ENCODE measurements around the gene GTPBP2.
"Not testable (repeated sequence)": the region's sequence is repeated elsewhere in the genome, so short reads cannot be mapped to it uniquely, and the experiment has no call there.

GTPBP2 gene

DNA sequence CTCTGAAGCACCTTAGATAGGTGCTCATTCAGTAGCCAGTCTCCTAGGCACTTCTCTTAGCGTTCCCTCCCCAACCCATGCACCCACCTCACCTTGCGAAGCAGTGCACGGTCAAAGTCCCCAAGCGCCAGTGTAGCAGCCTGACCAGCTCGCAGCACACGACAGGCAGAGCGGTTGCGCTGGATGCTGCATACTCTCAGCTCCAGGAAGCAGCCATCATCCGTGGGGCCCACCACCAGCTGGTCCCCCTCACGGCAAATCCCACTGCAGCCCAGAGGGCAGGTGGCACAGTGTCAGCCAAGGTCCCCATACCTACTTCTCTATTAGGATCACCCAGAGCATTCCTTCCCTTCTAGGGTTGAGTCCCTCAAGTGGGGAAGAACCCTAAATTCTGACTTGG is 6.5 kb downstream of the GTPBP2 start:
- DNase-seq: no peak

DNA sequence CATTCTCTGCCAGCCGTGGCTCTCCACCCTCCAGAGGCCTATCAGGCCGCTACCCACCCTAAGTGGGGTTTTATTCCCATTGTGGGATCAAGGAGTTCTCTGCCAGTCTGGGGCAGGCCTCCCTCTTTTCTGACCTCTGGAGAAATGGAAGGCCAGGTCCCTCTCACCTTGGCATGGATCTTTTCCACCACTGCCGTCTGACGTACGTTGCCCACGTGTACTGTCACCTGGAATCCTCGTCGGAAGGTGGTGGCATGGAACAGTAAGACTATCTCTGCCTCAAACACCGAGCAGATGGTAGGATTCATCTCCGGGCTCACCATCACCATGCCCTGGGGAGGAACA is 7.3 kb downstream of the GTPBP2 start:
- DNase-seq: no peak

GRCh38 chr6:43621078-43621835 is 7.8 kb downstream of the GTPBP2 start:
- DNase-seq: no peak

DNA sequence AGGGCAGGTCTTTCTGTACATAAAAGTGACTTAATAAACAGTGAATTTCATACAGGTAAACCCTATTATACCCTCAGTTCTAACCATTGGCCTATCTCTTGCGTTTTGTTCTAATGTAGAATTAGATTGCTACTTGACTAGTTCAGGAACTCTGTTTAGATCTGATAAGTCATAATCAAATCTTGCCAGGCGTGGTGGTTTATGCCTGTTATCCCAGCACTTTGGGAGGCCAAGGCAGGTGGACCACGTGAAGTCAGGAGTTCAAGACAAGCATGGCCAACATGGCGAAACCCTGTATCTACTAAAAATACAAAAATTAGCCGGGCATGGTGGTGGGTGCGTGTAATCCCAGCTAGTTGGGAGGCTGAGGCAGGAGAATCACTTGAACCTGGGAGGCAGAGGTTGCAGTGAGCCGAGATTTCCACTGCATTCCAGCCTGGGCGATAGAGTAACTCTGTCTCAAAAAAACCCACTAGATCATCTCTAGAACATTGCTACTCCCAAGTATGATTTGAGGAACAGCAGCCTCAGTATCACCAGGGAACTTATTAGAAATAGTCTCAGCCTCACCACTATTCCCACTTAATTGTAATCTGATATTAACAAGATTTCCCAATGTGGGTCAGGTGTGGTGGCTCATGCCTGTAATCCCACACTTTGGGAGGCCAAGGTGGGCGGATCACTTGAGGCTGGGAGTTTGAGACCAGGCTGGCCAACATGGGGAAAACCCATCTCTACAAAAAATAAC is 12.2 kb downstream of the GTPBP2 start:
- DNase-seq: no peak

GRCh38 chr6:43614396-43614730 is 14.7 kb downstream of the GTPBP2 start:
- no peak for DNase-seq

- no peak for DNase-seq
Observed at GRCh38 chr6:43613721-43614395, 15.2 kb downstream of the GTPBP2 start.

DNA sequence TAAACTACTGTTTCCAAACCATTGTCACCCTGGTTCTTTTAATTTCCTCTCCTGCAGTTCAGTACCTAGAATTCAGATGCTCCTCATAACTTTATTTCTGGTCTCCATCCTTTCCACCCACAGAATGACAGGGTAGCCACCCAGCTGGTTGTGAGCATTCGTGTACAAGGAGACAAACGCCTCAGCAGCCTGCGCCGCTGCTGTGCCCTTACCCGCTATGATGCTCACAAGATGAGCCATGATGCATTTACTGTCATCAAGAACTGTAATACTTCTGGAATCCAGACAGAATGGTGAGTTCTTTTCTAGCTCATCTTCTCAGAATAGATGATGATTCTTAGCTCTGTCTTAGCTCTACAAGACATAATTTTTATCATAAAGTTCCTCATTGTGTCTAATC is 18.6 kb downstream of the GTPBP2 start:
- DNase-seq: no peak

- DNase-seq: no peak
Observed at GRCh38 chr6:43609402-43609801, 19.7 kb downstream of the GTPBP2 start.

DNA sequence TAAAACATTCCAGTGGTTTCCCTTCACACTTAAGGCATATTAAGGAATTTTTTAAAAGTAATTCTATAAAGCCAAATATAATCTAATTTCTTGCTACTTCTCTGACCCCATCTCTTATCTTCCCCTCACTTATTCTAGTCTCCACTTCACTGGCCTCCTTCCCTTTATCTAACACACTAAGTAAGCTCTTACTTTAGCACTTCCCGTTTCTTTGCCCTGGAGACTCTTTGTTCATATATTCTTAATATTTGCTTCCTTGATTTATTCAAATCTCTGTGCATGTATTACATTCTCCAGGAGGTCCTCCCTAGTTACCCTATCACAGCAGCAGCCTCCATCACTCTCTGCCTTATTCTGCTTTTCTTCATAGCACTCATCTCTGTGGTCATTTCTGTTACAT is 20.3 kb downstream of the GTPBP2 start:
- no peak for DNase-seq

DNA sequence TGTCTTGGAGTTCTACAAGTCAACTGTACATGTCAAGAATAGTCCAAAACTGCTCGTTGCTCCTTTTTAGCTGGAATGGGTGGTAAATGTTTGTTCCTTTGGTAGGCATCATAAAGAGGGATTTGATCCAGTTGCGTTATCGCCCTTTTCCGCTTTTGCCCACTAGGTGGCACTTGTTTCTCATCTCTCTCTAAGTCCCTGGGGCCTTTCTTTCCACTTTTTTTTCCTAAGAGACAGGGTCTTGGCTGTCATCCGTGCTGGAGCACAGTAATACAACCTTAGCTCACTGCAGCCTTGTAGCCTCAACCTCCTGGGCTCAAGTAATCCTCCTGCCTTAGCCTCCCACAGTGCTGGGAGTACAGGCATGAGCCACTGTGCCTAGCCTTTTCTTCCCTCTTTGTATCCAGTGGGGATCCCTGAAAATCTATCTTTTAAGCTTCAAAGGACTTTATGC is 20.7 kb downstream of the GTPBP2 start:
- DNase-seq: peak; percentile 75

- no peak for DNase-seq
Observed at GRCh38 chr6:43606019-43606418, 23.0 kb downstream of the GTPBP2 start.

GRCh38 chr6:43604174-43604573 is 24.9 kb downstream of the GTPBP2 start:
- no peak for DNase-seq

DNA sequence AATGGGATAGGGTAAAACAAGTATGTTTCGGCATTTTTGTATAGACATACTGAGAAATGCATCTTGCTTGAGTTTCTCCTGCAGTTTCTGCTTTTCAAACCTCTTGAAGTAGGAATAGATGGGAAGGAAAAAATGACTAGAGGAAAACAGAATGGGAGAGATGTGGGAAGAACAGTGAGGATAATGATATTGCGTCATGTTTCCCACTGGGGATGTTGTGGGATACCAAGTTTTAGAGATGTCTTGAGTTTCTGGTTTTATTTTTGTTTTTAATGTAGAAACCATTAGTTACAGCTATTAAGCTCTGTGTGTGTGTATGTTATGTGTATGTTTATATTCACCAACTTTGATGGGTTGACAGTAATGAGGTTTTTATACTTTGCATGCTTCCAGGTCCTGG is 28.5 kb downstream of the GTPBP2 start:
- no peak for DNase-seq

DNA sequence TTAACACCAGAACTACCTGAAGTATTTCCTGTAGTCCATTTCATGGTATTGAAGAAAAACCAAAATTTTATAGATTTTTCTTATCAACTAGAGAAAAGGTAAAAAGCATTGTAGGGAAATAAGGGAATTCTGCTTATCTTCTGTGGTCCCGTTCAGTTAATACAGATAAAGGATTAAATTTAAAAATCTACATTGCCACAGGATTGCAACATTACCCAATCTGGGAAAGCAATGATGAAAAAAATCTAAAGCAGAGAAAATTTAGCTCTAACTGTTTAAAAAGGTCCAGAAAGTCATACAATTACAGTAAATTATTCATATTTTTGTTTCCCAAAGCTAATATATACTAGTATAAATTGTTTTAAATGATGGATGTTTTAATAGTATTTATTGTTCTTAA is 35.1 kb downstream of the GTPBP2 start:
- no peak for DNase-seq

GRCh38 chr6:43589564-43589963 is 39.5 kb downstream of the GTPBP2 start:
- DNase-seq: not testable (repeated sequence)

GRCh38 chr6:43588194-43588593 is 40.9 kb downstream of the GTPBP2 start:
- no peak for DNase-seq

- no peak for DNase-seq
Observed at GRCh38 chr6:43584892-43585570, 44.0 kb downstream of the GTPBP2 start.

DNA sequence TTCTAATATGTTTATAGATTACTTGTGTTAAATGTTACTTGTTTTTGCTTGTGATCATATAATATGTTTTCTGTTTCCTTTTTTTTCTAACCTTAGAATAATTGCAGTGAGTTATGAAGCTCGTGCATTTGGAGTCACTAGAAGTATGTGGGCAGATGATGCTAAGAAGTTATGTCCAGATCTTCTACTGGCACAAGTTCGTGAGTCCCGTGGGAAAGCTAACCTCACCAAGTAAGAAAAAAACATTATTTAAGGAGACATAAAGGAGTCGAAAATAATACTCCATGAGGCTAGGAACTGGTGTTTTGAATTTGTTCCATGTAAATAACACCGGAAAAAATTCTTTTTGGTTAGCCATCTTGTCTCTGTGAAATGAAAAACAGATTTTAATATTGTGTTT is 46.2 kb downstream of the GTPBP2 start:
- no peak for DNase-seq

GRCh38 chr6:43579171-43579570 is 49.9 kb downstream of the GTPBP2 start:
- DNase-seq: no peak

- no peak for DNase-seq
Observed at GRCh38 chr6:43578748-43579147, 50.3 kb downstream of the GTPBP2 start.

- peak; percentile 93 for DNase-seq
Observed at GRCh38 chr6:43575772-43576551, 53.1 kb downstream of the GTPBP2 start, which contains the start of the genes POLH and XPO5. POLH (plus strand) TSS chr6:43576185; CDS start chr6:43582320, 6,135 bp downstream. XPO5 (minus strand) TSS chr6:43576038; CDS start chr6:43575864, 174 bp downstream.

DNA sequence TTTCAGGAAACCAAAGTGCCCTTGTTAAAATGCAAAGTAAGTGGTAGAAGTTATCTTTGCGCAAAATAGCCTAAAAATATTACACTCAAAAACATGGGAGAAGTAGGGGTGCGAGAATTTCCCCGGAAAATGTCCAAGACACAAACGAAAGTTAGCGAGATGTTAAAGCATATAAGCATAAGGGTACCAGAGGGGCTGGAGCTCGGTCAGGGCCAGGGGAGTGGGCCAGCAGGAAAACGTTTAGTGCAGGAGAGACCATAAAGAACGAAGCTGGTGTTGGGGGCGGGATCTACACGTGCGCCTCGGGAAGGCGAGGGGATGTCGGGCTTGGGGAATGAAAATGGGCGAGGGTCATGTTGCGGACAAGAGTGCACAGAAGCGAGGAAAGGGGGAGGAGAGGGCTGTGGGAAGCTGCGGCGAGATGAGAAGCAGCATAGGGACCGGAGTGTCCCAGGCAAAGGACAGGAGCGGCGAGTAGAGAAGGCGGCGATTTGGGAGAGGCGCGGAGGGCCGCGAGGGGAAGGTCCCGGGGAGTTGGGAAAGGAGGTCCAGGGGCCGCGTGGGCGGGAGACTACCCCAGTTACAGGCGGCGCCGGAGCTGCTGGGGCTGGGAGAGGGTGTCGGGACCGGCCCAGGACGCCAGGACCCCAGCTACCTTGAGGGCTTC is 53.8 kb downstream of the GTPBP2 start:
- DNase-seq: peak; percentile 63

Measured in activated CD4-positive, alpha-beta T cell treated with anti-CD3 and anti-CD28 coated beads for 48 hours (primary cell).